HEK293 (cell line): Measurements from ENCODE around the gene VAV2.
A peak's percentile ranks its signal among the peaks of the same experiment; 100 is the strongest.

Source experiments
- CTCF ChIA-PET: fragments of 350-600 bp; formaldehyde crosslinking; extraction: SDS; loops from one replicate; lab custom pipeline; 2021; ENCODE audit warnings: antibody characterized with exemption; lab: Yijun Ruan, JAX
- POLR2A ChIA-PET: fragments of 300-600 bp; formaldehyde crosslinking; extraction: SDS; loops from one replicate; lab custom pipeline; 2020; ENCODE audit warnings: antibody characterized with exemption, inconsistent platforms; lab: Yijun Ruan, JAX
- H3K27ac ChIP-seq: fragments of 200-500 bp; sonication (Bioruptor generic); 2 replicates; pipeline ENCODE4 v1.5.1; 2014; ENCODE audit warnings: low read depth, low read length, control low read depth, inconsistent platforms; ENCODE audit errors: extremely low read depth
- H3K36me3 ChIP-seq, 2 experiments: fragments of 200-500 bp in 1 of 2; sonication (Bioruptor generic) in 1 of 2; 1 replicate in 1 of 2; 2 replicates in 1 of 2; pipeline ENCODE4 v1.5.1; 2014 to 2017; ENCODE audit warnings: inconsistent platforms in 2 of 2, low read length in 2 of 2; ENCODE audit not compliant: control insufficient read depth in 2 of 2, insufficient read depth in 1 of 2
- H3K4me1 ChIP-seq: fragments of 200-500 bp; sonication (Bioruptor generic); 2 replicates; pipeline ENCODE4 v1.5.1; 2014; ENCODE audit warnings: mild to moderate bottlenecking, low read length, inconsistent platforms; ENCODE audit not compliant: control insufficient read depth, insufficient read depth
- H3K4me3 ChIP-seq: 2 replicates; pipeline ENCODE4 v1.5.1; 2011; ENCODE audit warnings: low read depth, mild to moderate bottlenecking, control low read depth, low read length, moderate library complexity
- H3K9me3 ChIP-seq: fragments of 200-500 bp; sonication (Bioruptor generic); 2 replicates; pipeline ENCODE4 v1.5.1; 2014; ENCODE audit warnings: low read depth, low read length, inconsistent platforms; ENCODE audit not compliant: control insufficient read depth, insufficient read depth
- BCL11B ChIP-seq: fragments of 450-650 bp; formaldehyde crosslinking; IDR thresholded peaks from 2 replicates; pipeline ENCODE4 v1.5.1; 2016; ENCODE audit warnings: low read depth, missing biosample characterization, missing genetic modification characterization
- EGR2 ChIP-seq: fragments of 450-650 bp; formaldehyde crosslinking; IDR thresholded peaks from 2 replicates; pipeline ENCODE4 v1.5.1; 2016; ENCODE audit warnings: low read depth, missing biosample characterization, missing genetic modification characterization
- GLIS1 ChIP-seq: fragments of 450-650 bp; formaldehyde crosslinking; IDR thresholded peaks from 2 replicates; pipeline ENCODE4 v1.5.1; 2016; ENCODE audit warnings: missing biosample characterization, missing genetic modification characterization
- GLIS2 ChIP-seq: fragments of 450-650 bp; formaldehyde crosslinking; IDR thresholded peaks from 2 replicates; pipeline ENCODE4 v1.5.1; 2016; ENCODE audit warnings: missing biosample characterization, missing genetic modification characterization
- HOXD13 ChIP-seq: sonication (generic); formaldehyde crosslinking; IDR thresholded peaks from 2 replicates; pipeline ENCODE4 v1.8.0; 2022; ENCODE audit warnings: missing genetic modification reagents, borderline replicate concordance
- YY2 ChIP-seq: fragments of 450-650 bp; formaldehyde crosslinking; IDR thresholded peaks from 2 replicates; pipeline ENCODE4 v1.5.1; 2016; ENCODE audit warnings: missing biosample characterization, missing genetic modification characterization
- ZBTB8A ChIP-seq: fragments of 450-650 bp; formaldehyde crosslinking; IDR thresholded peaks from 2 replicates; pipeline ENCODE4 v1.5.1; 2016; ENCODE audit warnings: missing biosample characterization, missing genetic modification characterization
- ZFHX2 ChIP-seq: fragments of 450-650 bp; formaldehyde crosslinking; conservative IDR thresholded peaks from 2 replicates; pipeline ENCODE4 v1.5.1; 2016; ENCODE audit warnings: missing biosample characterization, missing genetic modification characterization
- ZFP37 ChIP-seq: fragments of 450-650 bp; formaldehyde crosslinking; IDR thresholded peaks from 2 replicates; pipeline ENCODE4 v1.5.1; 2016; ENCODE audit warnings: missing biosample characterization, missing genetic modification characterization
- ZIC2 ChIP-seq: fragments of 450-650 bp; formaldehyde crosslinking; IDR thresholded peaks from 2 replicates; pipeline ENCODE4 v1.5.1; 2016; ENCODE audit warnings: missing biosample characterization, missing genetic modification characterization
- ZNF600 ChIP-seq: fragments of 450-650 bp; formaldehyde crosslinking; IDR thresholded peaks from 2 replicates; pipeline ENCODE4 v1.5.1; 2016; ENCODE audit warnings: missing biosample characterization, missing genetic modification characterization
- ZNF621 ChIP-seq: fragments of 450-650 bp; formaldehyde crosslinking; IDR thresholded peaks from 2 replicates; pipeline ENCODE4 v1.5.1; 2017; ENCODE audit warnings: missing biosample characterization, missing genetic modification characterization
- TF ChIP-seq, protein P1 (sequence below): fragments of 450-650 bp; formaldehyde crosslinking; IDR thresholded peaks from 2 replicates; pipeline ENCODE4 v1.5.1; 2017; ENCODE audit warnings: missing biosample characterization, missing genetic modification characterization
- TF ChIP-seq, protein P2 (sequence below): fragments of 450-650 bp; formaldehyde crosslinking; IDR thresholded peaks from 2 replicates; pipeline ENCODE4 v1.5.1; 2017; ENCODE audit warnings: missing biosample characterization, missing genetic modification characterization
- TF ChIP-seq, protein P3 (sequence below): fragments of 450-650 bp; formaldehyde crosslinking; IDR thresholded peaks from 2 replicates; pipeline ENCODE4 v1.5.1; 2016; ENCODE audit warnings: missing biosample characterization, missing genetic modification characterization
- TF ChIP-seq, protein P4 (sequence below): fragments of 450-650 bp; formaldehyde crosslinking; IDR thresholded peaks from 2 replicates; pipeline ENCODE4 v1.5.1; 2016; ENCODE audit warnings: missing biosample characterization, missing genetic modification characterization

VAV2 gene

DNA sequence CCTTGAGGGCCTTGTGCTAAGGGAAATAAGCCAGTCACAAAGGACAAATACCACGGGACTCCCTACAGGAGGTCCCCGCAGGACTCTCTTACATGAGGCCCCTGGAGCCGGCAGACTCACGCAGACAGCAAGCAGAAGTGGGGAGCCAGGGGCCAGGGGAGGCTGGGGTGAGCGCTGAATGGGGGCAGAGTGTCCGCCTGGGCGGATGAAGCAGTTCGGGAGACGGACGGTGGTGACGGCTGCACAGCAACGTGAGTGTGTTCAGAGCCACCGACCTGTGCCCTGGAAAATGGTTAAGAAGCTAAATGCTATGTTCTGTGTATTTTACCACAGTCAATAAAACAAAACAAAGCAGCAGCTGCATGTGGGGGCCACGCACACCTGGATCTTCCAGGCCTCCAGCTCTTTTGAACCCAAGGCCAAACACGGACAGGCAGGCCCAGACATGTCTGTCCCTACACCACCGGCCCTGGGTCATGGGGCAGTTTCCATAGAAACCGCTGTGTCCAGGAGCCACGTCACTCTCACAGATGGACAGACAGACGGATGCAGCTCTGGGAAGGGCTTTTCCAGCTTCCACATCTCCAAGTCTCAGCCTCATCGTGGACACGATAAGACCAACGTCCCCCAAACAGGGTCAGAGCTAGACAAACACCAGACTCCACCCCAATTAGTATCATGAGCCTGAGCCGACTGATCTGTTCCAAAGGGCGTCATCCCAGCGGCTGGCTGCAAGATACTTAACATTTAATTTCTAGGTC lies 103.9 kb downstream of the VAV2 start:
- Histone ChIP-seq H3K4me3 (no peak overlapping the region), H3K36me3 (no peaks in the 10 kb centered on the region), H3K27ac (peak overlapping the region; percentile 35), H3K9me3 (no peaks in the 10 kb centered on the region), H3K4me1 (no peaks in the 10 kb centered on the region)
- POLR2A ChIA-PET = no interaction called here
- TF ChIP-seq BCL11B (no peak), ZNF621 (no peak), HOXD13 (no peak), ZIC2 (tag by site-specific recombination) (peak; percentile 58), ZFP37 (no peak)
- TF ChIP-seq, protein P1, sequence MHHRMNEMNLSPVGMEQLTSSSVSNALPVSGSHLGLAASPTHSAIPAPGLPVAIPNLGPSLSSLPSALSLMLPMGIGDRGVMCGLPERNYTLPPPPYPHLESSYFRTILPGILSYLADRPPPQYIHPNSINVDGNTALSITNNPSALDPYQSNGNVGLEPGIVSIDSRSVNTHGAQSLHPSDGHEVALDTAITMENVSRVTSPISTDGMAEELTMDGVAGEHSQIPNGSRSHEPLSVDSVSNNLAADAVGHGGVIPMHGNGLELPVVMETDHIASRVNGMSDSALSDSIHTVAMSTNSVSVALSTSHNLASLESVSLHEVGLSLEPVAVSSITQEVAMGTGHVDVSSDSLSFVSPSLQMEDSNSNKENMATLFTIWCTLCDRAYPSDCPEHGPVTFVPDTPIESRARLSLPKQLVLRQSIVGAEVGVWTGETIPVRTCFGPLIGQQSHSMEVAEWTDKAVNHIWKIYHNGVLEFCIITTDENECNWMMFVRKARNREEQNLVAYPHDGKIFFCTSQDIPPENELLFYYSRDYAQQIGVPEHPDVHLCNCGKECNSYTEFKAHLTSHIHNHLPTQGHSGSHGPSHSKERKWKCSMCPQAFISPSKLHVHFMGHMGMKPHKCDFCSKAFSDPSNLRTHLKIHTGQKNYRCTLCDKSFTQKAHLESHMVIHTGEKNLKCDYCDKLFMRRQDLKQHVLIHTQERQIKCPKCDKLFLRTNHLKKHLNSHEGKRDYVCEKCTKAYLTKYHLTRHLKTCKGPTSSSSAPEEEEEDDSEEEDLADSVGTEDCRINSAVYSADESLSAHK = peak; percentile 26; the same call in 1 of the 2 replicates
- TF ChIP-seq, protein P2, sequence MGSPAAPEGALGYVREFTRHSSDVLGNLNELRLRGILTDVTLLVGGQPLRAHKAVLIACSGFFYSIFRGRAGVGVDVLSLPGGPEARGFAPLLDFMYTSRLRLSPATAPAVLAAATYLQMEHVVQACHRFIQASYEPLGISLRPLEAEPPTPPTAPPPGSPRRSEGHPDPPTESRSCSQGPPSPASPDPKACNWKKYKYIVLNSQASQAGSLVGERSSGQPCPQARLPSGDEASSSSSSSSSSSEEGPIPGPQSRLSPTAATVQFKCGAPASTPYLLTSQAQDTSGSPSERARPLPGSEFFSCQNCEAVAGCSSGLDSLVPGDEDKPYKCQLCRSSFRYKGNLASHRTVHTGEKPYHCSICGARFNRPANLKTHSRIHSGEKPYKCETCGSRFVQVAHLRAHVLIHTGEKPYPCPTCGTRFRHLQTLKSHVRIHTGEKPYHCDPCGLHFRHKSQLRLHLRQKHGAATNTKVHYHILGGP (tag by site-specific recombination) = no peak
- TF ChIP-seq, protein P3, sequence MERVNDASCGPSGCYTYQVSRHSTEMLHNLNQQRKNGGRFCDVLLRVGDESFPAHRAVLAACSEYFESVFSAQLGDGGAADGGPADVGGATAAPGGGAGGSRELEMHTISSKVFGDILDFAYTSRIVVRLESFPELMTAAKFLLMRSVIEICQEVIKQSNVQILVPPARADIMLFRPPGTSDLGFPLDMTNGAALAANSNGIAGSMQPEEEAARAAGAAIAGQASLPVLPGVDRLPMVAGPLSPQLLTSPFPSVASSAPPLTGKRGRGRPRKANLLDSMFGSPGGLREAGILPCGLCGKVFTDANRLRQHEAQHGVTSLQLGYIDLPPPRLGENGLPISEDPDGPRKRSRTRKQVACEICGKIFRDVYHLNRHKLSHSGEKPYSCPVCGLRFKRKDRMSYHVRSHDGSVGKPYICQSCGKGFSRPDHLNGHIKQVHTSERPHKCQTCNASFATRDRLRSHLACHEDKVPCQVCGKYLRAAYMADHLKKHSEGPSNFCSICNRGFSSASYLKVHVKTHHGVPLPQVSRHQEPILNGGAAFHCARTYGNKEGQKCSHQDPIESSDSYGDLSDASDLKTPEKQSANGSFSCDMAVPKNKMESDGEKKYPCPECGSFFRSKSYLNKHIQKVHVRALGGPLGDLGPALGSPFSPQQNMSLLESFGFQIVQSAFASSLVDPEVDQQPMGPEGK (tag by site-specific recombination) = 0 out of 2 replicates have a peak, but pooled peaks have one; percentile 13
- CTCF ChIA-PET = interaction anchor here (0.6 to 1.2 kb wide), 3 partner anchors 22 to 1841 kb away, joined by 3 read pairs; no protein-coding TSS in a partner anchor

DNA sequence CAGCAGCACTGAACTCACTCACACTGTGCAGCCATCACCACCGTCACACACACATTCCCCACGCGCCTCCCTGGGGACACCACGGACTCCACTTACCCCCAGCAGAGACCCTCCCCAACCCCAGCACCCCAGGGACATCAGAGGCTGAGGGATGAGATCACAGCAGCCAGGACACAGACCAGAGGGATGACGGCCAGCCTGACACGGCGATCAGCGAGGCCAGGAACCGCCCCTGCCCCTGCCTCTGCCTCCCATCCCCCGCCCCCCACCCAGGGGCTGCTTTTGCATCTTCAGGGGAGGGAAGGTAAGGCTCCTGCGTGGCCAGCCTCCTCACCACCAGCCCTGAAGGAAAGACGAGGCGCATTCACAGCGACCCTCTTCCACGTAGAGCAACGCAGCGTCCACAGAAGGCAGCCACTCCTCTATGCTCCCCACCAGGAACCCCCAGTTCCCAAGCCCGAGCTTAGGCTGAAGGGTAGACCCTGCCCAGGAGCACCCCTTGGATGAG lies 104.5 kb downstream of the VAV2 start:
- Histone ChIP-seq H3K36me3 (no peaks in the 10 kb centered on the region), H3K4me1 (no peaks in the 10 kb centered on the region), H3K27ac (peak overlapping the region; percentile 35; the same call in 1 of the 2 replicates), H3K4me3 (no peak overlapping the region), H3K9me3 (no peaks in the 10 kb centered on the region)
- ChIA-PET CTCF (interaction anchor here (0.6 kb wide), 2 partner anchors 11 to 57 kb away, joined by 3 read pairs; no protein-coding TSS in a partner anchor), POLR2A (no interaction called here)
- peak; percentile 93 for TF ChIP-seq GLIS1 (tag by site-specific recombination)
- 0 out of 2 replicates have a peak, but pooled peaks have one; percentile 9 for TF ChIP-seq GLIS2 (tag by site-specific recombination)
- TF ChIP-seq ZBTB8A = no peak

DNA sequence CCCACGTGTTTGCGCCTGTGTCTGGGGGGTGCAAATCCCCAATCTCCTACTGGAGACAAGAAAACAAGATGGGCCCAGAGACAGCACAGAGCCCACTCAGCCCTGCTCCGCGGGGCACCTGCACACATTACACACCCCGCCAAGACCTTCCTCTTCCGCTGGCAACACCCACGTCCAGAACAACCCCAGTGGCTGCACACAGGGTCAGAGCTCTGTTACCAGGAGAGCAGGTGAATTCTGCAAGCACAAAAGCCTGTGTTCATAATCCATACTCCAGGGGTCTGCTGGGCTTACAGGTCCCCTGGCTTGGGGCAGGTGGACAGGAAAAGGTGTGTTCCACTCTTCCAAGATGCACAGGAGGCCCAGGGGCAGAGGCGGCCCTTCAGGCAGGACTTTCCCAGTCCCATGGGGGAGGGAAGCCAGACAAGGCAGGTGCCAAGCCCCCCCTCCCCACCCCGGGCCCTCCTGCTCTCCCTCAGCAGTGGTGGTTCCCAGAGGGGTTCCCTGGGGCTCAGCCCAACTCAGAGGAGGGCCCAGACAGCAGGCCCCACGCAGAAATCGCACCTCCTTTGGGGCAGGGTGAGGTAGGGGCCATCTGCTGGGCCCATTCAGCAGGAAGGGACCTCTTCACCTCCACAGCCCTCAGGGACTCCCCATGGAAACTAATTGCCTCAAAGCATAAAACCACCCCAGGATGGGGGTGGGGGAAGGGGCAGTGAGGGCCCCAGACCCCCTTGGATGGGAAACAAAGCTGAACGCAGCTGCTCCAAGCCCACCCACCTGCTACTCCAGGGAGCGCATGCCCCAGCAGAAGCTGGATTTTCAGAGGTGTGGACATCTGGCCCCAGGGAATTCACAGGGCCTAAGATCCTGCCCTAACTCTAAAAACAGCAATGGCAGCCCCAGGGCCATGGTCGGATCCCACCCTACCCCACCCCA lies 105.3 kb downstream of the VAV2 start:
- no peak overlapping the region for H3K27ac ChIP-seq
- H3K4me3 ChIP-seq = no peak overlapping the region
- no peaks in the 10 kb centered on the region for H3K4me1 ChIP-seq
- H3K36me3 ChIP-seq = no peaks in the 10 kb centered on the region
- ChIA-PET CTCF (interaction anchor here (0.6 to 0.7 kb wide), 3 partner anchors 10 to 34 kb away, joined by 3 read pairs; no protein-coding TSS in a partner anchor), POLR2A (no interaction called here)
- TF ChIP-seq GLIS1 (tag by site-specific recombination) = peak; percentile 78
- TF ChIP-seq YY2 (tag by site-specific recombination) = no peak
- TF ChIP-seq, protein P4, sequence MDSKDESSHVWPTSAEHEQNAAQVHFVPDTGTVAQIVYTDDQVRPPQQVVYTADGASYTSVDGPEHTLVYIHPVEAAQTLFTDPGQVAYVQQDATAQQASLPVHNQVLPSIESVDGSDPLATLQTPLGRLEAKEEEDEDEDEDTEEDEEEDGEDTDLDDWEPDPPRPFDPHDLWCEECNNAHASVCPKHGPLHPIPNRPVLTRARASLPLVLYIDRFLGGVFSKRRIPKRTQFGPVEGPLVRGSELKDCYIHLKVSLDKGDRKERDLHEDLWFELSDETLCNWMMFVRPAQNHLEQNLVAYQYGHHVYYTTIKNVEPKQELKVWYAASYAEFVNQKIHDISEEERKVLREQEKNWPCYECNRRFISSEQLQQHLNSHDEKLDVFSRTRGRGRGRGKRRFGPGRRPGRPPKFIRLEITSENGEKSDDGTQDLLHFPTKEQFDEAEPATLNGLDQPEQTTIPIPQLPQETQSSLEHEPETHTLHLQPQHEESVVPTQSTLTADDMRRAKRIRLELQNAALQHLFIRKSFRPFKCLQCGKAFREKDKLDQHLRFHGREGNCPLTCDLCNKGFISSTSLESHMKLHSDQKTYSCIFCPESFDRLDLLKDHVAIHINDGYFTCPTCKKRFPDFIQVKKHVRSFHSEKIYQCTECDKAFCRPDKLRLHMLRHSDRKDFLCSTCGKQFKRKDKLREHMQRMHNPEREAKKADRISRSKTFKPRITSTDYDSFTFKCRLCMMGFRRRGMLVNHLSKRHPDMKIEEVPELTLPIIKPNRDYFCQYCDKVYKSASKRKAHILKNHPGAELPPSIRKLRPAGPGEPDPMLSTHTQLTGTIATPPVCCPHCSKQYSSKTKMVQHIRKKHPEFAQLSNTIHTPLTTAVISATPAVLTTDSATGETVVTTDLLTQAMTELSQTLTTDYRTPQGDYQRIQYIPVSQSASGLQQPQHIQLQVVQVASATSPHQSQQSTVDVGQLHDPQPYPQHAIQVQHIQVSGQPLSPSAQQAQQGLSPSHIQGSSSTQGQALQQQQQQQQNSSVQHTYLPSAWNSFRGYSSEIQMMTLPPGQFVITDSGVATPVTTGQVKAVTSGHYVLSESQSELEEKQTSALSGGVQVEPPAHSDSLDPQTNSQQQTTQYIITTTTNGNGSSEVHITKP (tag by site-specific recombination) = no peak
- TF ChIP-seq ZFHX2 (tag by site-specific recombination) = peak; percentile 38; the same call in 1 of the 2 replicates
- TF ChIP-seq ZIC2 (tag by site-specific recombination) = peak; percentile 45
- peak; percentile 57; the same call in 1 of the 2 replicates for TF ChIP-seq ZNF600 (tag by site-specific recombination)
- TF ChIP-seq EGR2 (tag by site-specific recombination) = peak; percentile 41; the same call in 1 of the 2 replicates
- no peaks in the 10 kb centered on the region for H3K9me3 ChIP-seq
